Transverse colon (tissue), 4 donors: ENCODE results near the gene STT3A.

Experiments
- EP300 ChIP-seq: sonication (generic); formaldehyde crosslinking; IDR thresholded peaks from one replicate; pipeline ENCODE4 v1.6.1; 2017; ENCODE audit warnings: antibody characterized with exemption, low read depth
- POLR2A ChIP-seq: fragments of 450-650 bp; IDR thresholded peaks from one replicate; pipeline ENCODE4 v1.6.1; 2016; ENCODE audit warnings: antibody characterized with exemption, mild to moderate bottlenecking, moderate library complexity
- POLR2AphosphoS5 ChIP-seq, 3 donors: sonication (generic); formaldehyde crosslinking; IDR thresholded peaks; one replicate each; pipeline ENCODE4 v1.6.1; 2016; ENCODE audit warnings: antibody characterized with exemption in 3 of 3
- TF ChIP-seq, protein P1 (sequence below), 5 experiments: fragments of 200-600 bp in 3 of 5; fragments of 450-650 bp in 2 of 5; sonication (generic) in 3 of 5; IDR thresholded peaks; 1 replicate in 2 of 5; 2 replicates in 3 of 5; pipeline ENCODE4 v1.5.1; 2016 to 2017; ENCODE audit warnings: antibody characterized with exemption in 5 of 5, inconsistent platforms in 3 of 5, mild to moderate bottlenecking in 2 of 5, moderate library complexity in 1 of 5

DNA sequence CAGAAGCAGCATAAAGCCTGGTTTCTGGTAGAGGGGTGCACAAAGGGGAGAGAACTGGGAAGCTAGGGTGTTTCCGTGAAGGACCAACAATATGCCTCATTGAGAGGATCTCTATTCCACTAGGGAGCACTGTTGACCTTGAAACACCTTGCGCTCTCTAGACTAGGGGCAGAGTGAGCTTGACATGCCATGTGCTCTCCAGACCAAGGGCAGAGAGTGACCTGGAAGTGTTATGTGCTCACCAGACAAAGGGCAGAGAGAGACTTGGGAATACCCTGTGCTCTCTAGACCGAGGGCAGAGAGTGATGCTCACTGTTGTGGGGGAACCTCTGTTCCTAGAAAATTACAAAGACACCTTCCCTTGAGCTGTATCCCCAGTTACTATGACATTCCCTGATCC is 38.6 kb upstream of the STT3A start:
- TF ChIP-seq POLR2A (no peak), POLR2AphosphoS5 (IDR thresholded peaks at IDR 0.05) (no peak), EP300 (no peak)
- TF ChIP-seq, protein P1, sequence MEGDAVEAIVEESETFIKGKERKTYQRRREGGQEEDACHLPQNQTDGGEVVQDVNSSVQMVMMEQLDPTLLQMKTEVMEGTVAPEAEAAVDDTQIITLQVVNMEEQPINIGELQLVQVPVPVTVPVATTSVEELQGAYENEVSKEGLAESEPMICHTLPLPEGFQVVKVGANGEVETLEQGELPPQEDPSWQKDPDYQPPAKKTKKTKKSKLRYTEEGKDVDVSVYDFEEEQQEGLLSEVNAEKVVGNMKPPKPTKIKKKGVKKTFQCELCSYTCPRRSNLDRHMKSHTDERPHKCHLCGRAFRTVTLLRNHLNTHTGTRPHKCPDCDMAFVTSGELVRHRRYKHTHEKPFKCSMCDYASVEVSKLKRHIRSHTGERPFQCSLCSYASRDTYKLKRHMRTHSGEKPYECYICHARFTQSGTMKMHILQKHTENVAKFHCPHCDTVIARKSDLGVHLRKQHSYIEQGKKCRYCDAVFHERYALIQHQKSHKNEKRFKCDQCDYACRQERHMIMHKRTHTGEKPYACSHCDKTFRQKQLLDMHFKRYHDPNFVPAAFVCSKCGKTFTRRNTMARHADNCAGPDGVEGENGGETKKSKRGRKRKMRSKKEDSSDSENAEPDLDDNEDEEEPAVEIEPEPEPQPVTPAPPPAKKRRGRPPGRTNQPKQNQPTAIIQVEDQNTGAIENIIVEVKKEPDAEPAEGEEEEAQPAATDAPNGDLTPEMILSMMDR (IDR thresholded peaks at IDR 0.05): no peak
